ENCODE data around the gene SLC16A10. TPM values are rescaled to one million over a fixed set of nuclear protein-coding genes. Genes with fewer than 3 reads are reported as not detected.

The SLC16A10 gene
- total RNA-seq, 1 experiment from 2014 or later: 0.05 TPM

DNA sequence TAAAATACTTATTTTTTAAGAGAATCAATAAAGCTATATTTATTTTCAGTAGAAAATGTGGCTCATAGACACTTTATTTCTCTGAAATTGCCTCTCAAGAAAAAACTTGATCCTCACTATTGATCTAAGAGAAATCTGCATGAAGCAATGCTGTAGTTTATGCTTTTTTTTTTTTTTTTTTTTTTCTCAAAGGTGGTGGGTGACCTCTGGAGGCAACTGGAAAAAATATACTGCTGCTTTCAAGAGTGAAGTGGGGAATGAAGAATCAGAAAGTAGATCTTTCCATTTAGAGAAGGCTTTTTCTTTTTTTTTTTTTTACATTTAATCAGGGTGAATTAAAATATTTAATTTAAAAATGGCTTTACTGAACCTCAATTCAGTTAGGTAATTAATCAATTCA lies 169.3 kb downstream of the SLC16A10 start:
- Mint-ChIP-seq H3K4me1 (ENCODE audit: insufficient read depth, unreplicated experiment) (peaks cover 16% of the 10 kb centered on the region), H3K27me3 (ENCODE audit: insufficient read depth, unreplicated experiment) (peaks cover 24% of the 10 kb centered on the region), H3K4me3 (ENCODE audit: unreplicated experiment) (no peak overlapping the region), H3K9me3 (ENCODE audit: unreplicated experiment) (no peaks in the 10 kb centered on the region), H3K36me3 (ENCODE audit: insufficient read depth, unreplicated experiment) (no peaks in the 10 kb centered on the region), H3K27ac (ENCODE audit: low read depth, unreplicated experiment) (no peak overlapping the region)
- intact Hi-C loops (cut with micrococcal nuclease): loop anchor here (1.0 to 2.0 kb wide), 3 partner anchors 46 to 245 kb away; no protein-coding TSS in a partner anchor
- ChIA-PET CTCF (interaction anchor here (0.5 to 1.6 kb wide), 6 partner anchors 22 to 787 kb away, joined by 3 to 5 read pairs (median 4); no protein-coding TSS in a partner anchor), POLR2A (no interaction called here)
- BruUV-seq (replicated peaks): no TSS peak
- TF ChIP-seq, protein P1, sequence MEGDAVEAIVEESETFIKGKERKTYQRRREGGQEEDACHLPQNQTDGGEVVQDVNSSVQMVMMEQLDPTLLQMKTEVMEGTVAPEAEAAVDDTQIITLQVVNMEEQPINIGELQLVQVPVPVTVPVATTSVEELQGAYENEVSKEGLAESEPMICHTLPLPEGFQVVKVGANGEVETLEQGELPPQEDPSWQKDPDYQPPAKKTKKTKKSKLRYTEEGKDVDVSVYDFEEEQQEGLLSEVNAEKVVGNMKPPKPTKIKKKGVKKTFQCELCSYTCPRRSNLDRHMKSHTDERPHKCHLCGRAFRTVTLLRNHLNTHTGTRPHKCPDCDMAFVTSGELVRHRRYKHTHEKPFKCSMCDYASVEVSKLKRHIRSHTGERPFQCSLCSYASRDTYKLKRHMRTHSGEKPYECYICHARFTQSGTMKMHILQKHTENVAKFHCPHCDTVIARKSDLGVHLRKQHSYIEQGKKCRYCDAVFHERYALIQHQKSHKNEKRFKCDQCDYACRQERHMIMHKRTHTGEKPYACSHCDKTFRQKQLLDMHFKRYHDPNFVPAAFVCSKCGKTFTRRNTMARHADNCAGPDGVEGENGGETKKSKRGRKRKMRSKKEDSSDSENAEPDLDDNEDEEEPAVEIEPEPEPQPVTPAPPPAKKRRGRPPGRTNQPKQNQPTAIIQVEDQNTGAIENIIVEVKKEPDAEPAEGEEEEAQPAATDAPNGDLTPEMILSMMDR (IDR thresholded peaks at IDR 0.05; ENCODE audit: unreplicated experiment): no peak
- peak; percentile 20 for DNase-seq (ENCODE audit: unreplicated experiment)

DNA sequence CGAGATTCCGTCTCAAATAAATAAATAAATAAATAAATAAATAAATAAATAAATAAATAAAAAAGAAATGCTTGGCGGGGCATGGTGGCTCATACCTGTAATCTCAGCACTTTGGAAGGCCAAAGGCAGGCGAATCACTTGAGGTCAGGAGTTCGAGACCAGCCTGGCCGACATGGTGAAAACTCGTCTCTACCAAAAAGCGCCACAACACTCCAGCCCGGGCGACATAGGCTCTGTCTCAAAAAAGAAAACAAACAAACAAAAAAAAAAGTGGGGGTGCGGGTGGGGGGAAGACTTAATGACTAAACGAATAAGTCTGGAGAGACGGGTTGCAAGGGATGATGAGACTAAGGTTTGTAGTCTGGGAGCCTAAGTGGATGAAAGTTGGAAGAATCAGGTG lies 170.7 kb downstream of the SLC16A10 start:
- no TSS peak for BruUV-seq (replicated peaks)
- no peak for DNase-seq (ENCODE audit: unreplicated experiment)
- intact Hi-C loops (cut with micrococcal nuclease): no loop called here
- Mint-ChIP-seq H3K27me3 (ENCODE audit: insufficient read depth, unreplicated experiment) (peaks cover 22% of the 10 kb centered on the region), H3K4me3 (ENCODE audit: unreplicated experiment) (no peak overlapping the region), H3K9me3 (ENCODE audit: unreplicated experiment) (no peaks in the 10 kb centered on the region), H3K36me3 (ENCODE audit: insufficient read depth, unreplicated experiment) (no peaks in the 10 kb centered on the region), H3K27ac (ENCODE audit: low read depth, unreplicated experiment) (peak overlapping the region; percentile 79), H3K4me1 (ENCODE audit: insufficient read depth, unreplicated experiment) (peaks cover 16% of the 10 kb centered on the region)
- ChIA-PET POLR2A (interaction anchor here (1.3 to 2.2 kb wide), 5 partner anchors 15 to 348 kb away, joined by 3 to 22 read pairs (median 9); partner anchors contain the start of gene TRAF3IP2), CTCF (interaction anchor here (0.6 to 2.1 kb wide), 25 partner anchors 8 to 787 kb away, joined by 3 to 18 read pairs (median 5); no protein-coding TSS in a partner anchor)
- TF ChIP-seq, protein P1 (IDR thresholded peaks at IDR 0.05; ENCODE audit: unreplicated experiment): no peak

DNA sequence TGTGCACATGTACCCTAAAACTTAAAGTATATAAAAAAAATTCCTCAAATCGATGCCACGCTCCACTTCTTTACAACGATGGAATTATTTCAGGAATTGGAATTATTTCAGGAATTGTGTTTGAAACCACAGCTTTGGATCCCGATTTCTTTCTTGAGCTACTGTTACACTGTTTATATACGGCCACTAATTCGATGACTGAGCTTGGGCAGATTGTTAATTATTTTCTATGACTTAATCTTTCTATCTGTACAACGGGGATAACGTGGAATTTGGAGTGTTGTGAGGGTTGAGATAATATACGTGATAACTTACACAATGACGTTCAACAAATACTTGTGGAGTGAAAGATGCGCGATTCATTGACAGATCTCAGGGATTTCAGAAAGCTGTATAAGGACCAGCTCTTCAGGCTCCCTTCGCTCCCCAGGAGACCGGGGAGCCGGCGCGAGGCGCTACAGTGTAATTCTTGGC lies 171.3 kb downstream of the SLC16A10 start:
- Mint-ChIP-seq H3K27ac (ENCODE audit: low read depth, unreplicated experiment) (peak overlapping the region; percentile 79), H3K27me3 (ENCODE audit: insufficient read depth, unreplicated experiment) (peaks cover 15% of the 10 kb centered on the region), H3K9me3 (ENCODE audit: unreplicated experiment) (no peaks in the 10 kb centered on the region), H3K4me1 (ENCODE audit: insufficient read depth, unreplicated experiment) (peaks cover 18% of the 10 kb centered on the region), H3K36me3 (ENCODE audit: insufficient read depth, unreplicated experiment) (peaks cover under 1% of the 10 kb centered on the region), H3K4me3 (ENCODE audit: unreplicated experiment) (peak overlapping the region; percentile 73)
- no TSS peak for BruUV-seq (replicated peaks)
- TF ChIP-seq, protein P1 (IDR thresholded peaks at IDR 0.05; ENCODE audit: unreplicated experiment): no peak
- ChIA-PET POLR2A (interaction anchor here (0.6 to 2.2 kb wide), 24 partner anchors 9 to 451 kb away, joined by 3 to 22 read pairs (median 4); partner anchors contain the start of genes CDK19, GTF3C6, REV3L and RPF2), CTCF (interaction anchor here (0.5 to 2.1 kb wide), 51 partner anchors 9 to 786 kb away, joined by 3 to 22 read pairs (median 4); partner anchors contain the start of gene TRAF3IP2)
- intact Hi-C loops (cut with micrococcal nuclease): loop anchor here (1.0 kb wide), 3 partner anchors 223 to 785 kb away; no protein-coding TSS in a partner anchor
- DNase-seq (ENCODE audit: unreplicated experiment): no peak

DNA sequence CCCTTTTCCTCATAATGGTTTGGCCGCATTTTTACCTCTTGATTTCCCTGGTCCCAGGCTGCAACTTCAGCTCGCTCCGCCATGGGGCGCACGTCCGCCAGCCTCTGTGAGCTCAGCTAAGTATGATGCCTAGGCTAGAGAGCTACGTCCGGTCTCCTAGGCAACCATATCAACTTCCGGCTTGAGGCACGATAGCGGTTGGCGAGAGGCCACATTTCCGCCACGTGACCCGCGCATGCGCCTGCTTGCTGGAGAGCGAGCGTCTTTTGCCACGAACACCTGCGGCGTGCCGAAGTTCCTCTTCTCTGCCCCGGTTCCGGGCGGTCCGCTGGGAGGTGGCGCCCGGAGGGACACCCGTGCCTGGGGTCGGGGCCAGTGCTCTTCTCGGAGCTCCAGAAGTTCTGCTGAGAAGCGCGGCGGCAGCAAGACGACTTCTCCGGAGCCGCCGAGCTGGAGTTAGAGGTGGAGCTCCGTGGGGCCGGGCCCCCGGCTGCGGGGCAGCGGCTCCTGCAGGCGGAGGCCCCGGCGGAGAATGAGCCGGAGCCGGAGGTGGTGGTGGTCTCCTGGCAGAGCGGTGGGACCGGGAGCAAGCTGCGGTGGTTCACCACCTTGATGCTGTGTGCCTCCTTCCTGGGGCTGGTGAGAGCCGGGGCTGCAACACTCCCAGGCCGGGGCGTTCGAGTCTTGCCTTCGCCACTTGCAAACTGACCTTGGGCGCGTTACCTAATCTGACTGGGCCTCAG lies 172.0 kb downstream of the SLC16A10 start:
- peak overlapping the region; percentile 73 for H3K4me3 Mint-ChIP-seq (ENCODE audit: unreplicated experiment)
- TF ChIP-seq, protein P1 (IDR thresholded peaks at IDR 0.05; ENCODE audit: unreplicated experiment): peak; percentile 93
- intact Hi-C loops (cut with micrococcal nuclease): loop anchor here (1.0 kb wide), 3 partner anchors 222 to 784 kb away; no protein-coding TSS in a partner anchor
- H3K9me3 Mint-ChIP-seq (ENCODE audit: unreplicated experiment): no peaks in the 10 kb centered on the region
- ChIA-PET CTCF (interaction anchor here (0.5 to 2.1 kb wide), 54 partner anchors 9 to 786 kb away, joined by 3 to 22 read pairs (median 4); partner anchors contain the start of gene TRAF3IP2), POLR2A (interaction anchor here (0.6 to 2.2 kb wide), 27 partner anchors 9 to 451 kb away, joined by 3 to 22 read pairs (median 3); partner anchors contain the start of genes CDK19, GTF3C6, REV3L and RPF2)
- peaks cover 6% of the 10 kb centered on the region for H3K36me3 Mint-ChIP-seq (ENCODE audit: insufficient read depth, unreplicated experiment)
- TSS peak; percentile 56 for BruUV-seq (replicated peaks)
- peaks cover 23% of the 10 kb centered on the region for H3K4me1 Mint-ChIP-seq (ENCODE audit: insufficient read depth, unreplicated experiment)
- peaks cover 9% of the 10 kb centered on the region for H3K27me3 Mint-ChIP-seq (ENCODE audit: insufficient read depth, unreplicated experiment)
- DNase-seq (ENCODE audit: unreplicated experiment): peak; percentile 99
- peak overlapping the region; percentile 79 for H3K27ac Mint-ChIP-seq (ENCODE audit: low read depth, unreplicated experiment)
